GM21423 (cell line): Measurements from ENCODE around the gene QSOX2.
A peak's percentile ranks its signal among the peaks of the same experiment; 100 is the strongest.
"Not testable (repeated sequence)": the region's sequence is repeated elsewhere in the genome, so short reads cannot be mapped to it uniquely, and the experiment has no call there.

Source experiments
- ATAC-seq: cut with Tn5 transposase; IDR thresholded peaks from one replicate; pipeline ENCODE4 v1.9.1; 2021; ENCODE audit warnings: mild to moderate bottlenecking, moderate library complexity; ENCODE audit not compliant: unreplicated experiment

The QSOX2 gene

DNA sequence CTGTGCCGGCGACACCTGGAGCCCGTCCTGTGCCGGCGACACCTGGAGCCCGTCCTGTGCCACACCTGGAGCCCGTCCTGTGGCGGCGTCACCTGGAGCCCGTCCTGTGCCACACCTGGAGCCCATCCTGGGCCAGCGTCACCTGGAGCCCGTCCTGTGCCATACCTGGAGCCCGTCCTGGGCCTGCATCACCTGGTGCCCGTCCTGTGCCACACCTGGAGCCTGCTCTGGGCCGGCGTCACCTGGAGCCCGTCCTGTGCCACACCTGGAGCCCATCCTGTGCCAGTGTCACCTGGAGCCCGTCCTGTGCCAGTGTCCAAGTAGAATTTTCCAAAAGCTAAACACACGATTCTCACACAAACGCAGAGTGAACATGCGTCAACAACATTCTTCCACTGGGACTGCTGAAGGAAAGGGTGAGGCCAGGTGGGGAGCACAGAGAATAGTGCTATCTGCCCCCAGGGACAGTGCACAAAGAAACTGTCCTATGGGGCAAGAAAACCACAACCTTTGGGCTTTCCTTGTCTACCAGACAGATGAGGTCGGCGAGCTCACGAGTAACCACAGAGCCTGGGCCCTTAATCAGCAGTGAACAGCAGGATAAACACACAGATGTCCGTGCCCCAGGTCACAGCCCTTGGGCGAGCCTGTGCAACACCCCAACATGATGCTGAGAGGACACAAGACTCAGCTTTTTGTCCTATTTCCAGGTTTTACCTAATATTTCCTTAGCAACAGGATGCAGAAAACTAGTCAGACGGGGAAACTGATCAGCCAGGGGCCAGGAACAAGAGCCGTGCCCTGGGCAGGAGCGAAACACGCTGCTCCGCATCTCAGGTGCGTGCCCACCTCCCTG, 7.9 kb downstream of the QSOX2 start:
- no peak for ATAC-seq

DNA sequence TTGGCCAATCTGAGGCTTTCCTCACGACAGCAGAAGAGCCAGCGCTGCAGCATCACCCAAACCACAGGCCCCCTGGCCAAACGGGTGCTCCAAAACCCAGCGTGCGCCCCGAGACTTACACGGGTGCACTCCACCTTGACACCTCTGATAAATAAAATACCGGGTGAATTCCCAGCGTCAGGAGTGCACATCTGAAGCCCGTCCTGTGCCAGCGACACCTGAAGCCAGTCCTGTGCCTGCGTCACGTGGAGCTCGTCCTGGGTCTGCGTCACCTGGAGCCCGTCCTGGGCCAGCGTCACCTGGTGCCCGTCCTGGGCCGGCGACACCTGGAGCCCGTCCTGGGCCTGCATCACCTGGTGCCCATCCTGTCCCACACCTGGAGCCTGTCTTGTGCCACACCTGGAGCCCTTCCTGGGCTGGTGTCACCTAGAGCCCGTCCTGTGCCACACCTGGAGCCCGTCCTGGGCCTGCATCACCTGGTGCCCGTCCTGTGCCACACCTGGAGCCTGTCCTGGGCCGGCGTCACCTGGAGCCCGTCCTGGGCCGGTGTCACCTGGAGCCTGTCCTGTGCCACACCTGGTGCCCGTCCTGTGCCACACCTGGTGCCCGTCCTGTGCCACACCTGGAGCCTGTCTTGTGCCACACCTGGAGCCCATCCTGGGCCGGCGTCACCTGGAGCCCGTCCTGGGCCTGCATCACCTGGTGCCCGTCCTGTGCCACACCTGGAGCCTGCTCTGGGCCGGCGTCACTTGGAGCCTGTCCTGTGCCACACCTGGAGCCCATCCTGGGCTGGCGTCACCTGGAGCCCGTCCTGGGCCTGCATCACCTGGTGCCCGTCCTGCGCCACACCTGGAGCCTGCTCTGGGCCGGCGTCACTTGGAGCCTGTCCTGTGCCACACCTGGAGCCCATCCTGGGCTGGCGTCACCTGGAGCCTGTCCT, 8.9 kb downstream of the QSOX2 start:
- ATAC-seq: not testable (repeated sequence)

GRCh38 chr9:136235709-136236455, 9.7 kb downstream of the QSOX2 start:
- ATAC-seq: no peak

DNA sequence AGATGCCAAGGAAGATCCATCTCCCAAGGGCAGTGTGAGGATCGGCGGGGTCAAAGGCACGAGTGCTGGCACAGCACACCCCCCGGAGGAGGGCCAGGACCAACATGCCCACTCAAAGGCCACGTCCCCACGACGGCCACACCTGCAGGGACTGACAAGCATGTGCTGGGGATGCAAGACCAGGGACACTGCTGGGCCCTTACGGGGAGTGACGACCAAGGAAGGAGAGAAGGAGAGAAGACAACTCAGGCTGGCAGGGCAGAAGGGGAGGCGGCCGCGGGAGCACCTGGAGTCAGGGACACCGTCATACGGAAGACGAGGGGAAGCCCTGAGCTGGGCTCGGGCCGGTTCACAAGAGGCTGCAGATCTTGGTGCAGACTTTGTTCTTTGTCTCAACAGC, 10.4 kb downstream of the QSOX2 start:
- ATAC-seq: no peak

GRCh38 chr9:136234597-136234996, 11.0 kb downstream of the QSOX2 start:
- no peak for ATAC-seq

DNA sequence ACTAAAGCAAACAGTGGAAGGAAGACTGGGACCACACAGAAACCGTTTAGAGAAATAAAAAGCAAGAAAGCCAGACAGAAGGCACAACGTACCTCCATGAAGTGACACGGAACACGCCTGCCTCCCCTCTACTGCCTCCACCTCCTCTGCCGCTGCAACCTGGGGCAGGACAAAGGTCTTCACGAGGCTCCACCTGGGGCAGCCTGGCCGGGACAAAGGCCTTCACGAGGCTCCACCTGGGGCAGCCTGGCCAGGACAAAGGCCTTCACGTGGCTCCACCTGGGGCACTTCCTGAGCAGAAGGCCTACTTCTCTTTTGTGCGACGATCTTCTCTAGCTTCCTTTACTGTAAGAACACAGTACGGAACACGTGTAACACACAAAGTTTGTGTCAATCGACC, 11.7 kb downstream of the QSOX2 start:
- no peak for ATAC-seq

GRCh38 chr9:136233411-136233810, 12.2 kb downstream of the QSOX2 start:
- ATAC-seq: no peak

- no peak for ATAC-seq
These were observed 12.6 kb downstream of the QSOX2 start for GRCh38 chr9:136232969-136233368.

GRCh38 chr9:136231478-136232297, 13.9 kb downstream of the QSOX2 start:
- no peak for ATAC-seq

GRCh38 chr9:136230773-136231172, 14.8 kb downstream of the QSOX2 start:
- ATAC-seq: no peak

DNA sequence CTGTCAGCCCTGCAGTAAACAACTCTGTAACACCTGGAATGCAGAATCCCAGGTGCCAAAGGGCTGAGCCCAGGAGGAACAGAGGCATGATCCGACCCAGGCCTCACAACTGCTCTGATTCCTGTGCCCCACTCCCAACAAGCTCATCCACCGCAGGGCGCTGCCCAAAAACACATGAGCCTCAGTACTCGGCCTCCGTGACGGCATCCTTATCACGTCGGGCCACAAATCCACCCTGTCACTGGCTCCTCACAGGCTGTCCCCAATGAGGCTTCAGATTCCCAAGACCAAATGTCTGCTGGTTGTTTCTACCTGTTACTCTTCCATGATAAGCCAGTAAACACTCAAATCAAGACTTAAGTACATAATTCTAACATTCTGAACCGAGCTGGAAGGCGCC, 15.2 kb downstream of the QSOX2 start:
- ATAC-seq: no peak

DNA sequence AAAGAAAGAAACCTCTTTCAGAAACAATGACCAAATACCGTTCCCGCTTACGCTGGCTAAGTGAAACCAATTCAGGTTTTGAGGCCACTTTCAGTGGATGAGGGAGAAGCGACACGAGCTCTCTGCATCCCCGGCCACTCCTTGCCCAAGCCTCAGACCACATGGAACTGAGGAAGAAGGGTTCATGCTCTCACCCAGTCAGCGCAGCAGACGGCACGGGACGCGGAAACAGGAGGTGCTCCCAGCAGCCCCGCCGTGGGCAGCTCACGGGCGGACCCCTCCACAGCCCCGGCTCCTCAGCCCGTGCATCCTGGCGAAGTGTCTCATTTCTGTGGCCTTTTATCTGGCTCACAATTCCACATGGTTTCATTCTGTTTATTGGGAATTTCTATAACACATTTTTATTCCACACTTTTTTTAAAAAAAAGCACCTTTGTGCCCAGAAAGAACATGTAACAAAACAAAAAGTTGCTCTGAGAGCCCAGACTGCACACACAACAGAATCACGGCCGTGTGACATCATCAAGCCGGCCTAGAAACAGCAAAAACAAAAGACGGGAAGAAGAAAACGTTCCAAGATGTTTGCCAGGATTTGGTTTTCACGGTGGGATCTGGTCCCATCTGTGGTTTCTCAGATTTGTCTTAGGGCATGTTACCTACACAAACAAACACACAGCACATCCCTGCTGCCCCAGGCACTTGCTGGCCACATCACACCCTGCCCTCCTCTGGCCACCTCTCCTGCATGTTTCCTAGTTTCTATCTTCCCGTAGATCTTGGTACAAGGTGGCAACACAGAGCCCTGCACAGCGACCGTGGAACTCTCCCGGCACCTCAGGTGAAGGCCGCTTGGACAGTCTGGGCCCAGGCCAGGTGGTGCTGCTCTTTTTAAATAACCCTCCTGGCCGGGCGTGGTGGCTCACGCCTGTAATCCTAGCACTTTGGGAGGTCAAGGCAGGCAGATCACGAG, 16.2 kb downstream of the QSOX2 start:
- no peak for ATAC-seq

DNA sequence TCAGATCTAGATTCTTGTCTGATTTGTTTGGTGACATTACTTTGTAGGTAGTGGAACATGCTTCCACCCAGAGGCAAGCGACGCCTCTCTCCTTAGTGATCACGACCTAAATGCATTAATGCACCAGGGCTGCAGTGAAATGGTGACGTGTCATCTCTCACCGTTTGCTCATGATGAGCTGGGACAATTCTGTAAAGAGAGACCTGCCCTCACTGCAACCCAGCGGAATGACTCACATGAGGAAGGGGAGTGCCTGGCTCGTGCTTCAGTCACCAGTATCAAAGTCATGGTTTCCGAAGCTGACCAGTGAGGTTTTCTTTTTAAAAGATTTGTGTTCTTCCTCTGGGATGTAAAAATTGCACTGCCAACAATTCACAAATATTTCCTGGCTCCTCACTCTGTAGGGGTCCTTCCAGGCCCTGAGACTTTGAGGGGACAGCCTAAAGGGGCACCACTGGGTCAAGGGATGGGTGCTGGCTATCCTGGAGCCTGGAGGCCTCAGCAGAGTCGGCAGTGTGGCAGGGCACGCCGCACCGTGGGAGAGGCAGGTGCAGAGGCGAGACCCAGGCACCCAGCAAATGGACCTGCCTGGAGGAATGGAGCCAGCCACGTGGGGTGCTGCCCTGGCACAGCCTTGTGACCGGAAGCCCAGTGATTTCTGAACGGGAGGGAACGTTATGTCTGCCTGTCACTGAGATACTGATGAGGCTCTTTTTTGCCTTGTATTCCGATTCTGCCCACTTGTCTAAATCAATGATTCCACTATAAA, 17.3 kb downstream of the QSOX2 start:
- ATAC-seq: no peak

DNA sequence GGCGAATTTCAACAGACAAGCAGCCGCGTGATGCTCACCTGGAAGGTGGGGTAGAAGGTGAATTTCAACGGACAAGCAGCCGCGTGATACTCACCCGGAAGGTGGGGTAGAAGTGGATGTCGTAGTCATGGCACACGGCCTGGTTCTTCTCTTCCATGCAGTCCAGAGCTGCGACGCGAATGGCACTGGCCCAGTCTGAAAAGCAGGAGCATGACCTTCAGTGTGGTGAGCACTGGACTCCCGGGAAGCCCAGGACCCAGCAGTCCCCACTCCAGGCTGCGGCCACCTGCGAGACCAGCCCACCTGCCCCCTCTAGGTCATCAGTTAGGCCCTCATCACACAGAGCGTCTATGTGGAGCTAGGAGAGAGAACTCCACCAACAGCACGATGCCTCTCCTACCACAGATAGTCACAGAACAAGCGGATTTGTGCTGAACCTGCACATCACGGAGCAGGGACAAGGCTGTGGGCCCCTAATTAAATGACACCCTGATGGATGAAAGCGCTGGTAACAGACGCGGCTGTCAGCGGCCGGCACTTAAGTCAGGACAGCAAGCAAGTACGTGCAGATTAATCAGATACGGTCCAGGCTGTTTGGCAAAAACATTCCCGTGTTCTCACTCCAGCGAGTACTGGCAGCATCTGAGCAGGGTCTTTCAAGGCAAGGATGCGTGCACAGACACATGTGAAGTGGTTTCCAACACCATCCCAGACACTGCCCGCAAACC, 18.8 kb downstream of the QSOX2 start:
- ATAC-seq: no peak

- peak; percentile 55 for ATAC-seq
These were observed 19.6 kb downstream of the QSOX2 start for GRCh38 chr9:136225748-136226679.

- ATAC-seq: peak; percentile 63
These were observed 20.3 kb downstream of the QSOX2 start for GRCh38 chr9:136225366-136225747.
